ENCODE results near the gene DUSP6. TPM values are rescaled to one million over a fixed set of nuclear protein-coding genes. Genes with fewer than 3 reads are reported as not detected.
A peak's percentile ranks its signal among the peaks of the same experiment; 100 is the strongest.

The DUSP6 gene
- total RNA-seq, 1 experiment from 2014 or later: 100 TPM

DNA sequence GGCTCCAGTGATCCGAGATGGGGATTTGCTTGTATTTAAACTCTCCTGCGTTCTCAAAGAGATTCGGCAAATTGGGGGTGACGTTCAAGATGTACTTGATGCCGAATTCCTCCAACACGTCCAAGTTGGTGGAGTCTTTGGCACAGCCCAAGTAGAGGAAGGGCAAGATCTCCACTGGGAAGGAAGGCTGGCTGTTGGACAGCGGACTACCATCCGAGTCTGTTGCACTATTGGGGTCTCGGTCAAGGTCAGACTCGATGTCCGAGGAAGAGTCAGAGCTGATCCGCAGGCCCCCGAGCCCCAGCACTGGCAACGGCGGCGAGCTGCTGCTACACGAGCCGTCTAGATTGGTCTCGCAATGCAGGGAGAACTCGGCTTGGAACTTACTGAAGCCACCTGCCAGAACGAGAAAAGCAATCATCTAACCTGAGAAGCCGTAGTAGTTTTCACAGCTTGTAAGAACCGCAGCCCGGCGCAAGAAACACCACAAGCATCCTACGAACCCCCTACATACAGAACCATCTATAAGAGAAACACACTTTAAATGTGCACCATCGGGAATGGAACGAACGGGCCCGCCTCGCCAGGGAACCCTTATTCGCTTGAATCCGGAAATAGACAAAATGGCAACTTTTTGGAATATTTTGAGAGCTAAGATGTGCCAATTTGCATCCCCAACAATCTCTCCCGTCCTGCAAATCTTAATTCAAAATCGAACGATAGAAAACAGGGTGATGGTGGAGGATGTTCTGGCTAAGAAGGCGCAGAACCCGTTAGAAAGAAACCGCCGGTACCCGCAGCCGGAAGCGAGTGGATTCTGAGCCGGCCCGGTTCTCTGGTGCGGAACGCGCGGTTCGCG is 1.4 kb downstream of the DUSP6 start:
- peak overlapping the region; percentile 73 for H3K4me3 ChIP-seq
- peaks cover 21% of the 10 kb centered on the region for H3K4me1 ChIP-seq
- H3K27ac ChIP-seq: peak overlapping the region; percentile 96
- DNase-seq: peak; percentile 13 to 37
- H3K36me3 ChIP-seq: peaks cover 27% of the 10 kb centered on the region
- H3K27me3 ChIP-seq: no peaks in the 10 kb centered on the region
- H3K9me3 ChIP-seq (replicated peaks): no peaks in the 10 kb centered on the region

DNA sequence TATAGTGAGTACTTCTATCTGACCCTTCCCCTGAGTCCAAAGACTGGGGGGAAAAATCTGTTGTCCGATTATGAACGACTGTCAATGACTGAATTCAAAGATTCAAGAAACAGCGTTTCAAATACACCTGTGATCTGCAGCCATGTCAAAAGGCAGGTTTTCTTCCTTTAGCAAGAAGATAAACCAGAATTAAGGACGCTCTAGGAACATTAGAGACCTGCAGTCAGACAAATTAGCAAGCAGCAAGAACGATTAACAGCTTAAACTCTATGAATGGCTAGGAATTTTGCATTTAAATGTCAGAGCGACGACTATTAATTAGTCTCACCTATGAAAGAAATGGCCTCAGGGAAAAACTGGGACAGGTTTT is 2.1 kb downstream of the DUSP6 start:
- peaks cover 27% of the 10 kb centered on the region for H3K36me3 ChIP-seq
- H3K27ac ChIP-seq: peak overlapping the region; percentile 96
- H3K9me3 ChIP-seq (replicated peaks): no peaks in the 10 kb centered on the region
- no peak for DNase-seq
- peak overlapping the region; percentile 73 for H3K4me3 ChIP-seq
- peaks cover 27% of the 10 kb centered on the region for H3K4me1 ChIP-seq
- H3K27me3 ChIP-seq: no peaks in the 10 kb centered on the region

DNA sequence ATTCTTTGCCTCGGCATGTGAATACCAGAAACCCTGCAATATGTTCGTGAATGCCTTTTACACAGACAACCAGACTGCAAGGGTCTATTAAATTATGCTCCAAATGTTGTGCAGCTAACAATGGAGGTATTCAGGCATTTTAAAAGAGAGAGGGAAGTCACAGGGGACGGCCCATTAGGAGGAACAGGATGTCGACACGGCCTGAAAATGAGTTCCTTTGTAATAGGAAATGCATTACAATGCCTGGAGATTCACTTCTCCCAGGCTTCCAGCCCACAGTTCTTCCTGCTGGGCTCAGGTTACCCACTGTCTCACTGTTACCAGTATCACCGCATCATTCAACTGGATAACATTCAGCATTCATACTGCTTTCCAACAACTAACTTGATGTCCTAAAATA is 2.5 kb downstream of the DUSP6 start:
- H3K4me3 ChIP-seq: peak overlapping the region; percentile 73
- H3K4me1 ChIP-seq: peaks cover 31% of the 10 kb centered on the region
- H3K9me3 ChIP-seq (replicated peaks): no peaks in the 10 kb centered on the region
- H3K27me3 ChIP-seq: no peaks in the 10 kb centered on the region
- peak overlapping the region; percentile 96 for H3K27ac ChIP-seq
- peak; percentile 74 to 88 for DNase-seq
- H3K36me3 ChIP-seq: peaks cover 27% of the 10 kb centered on the region

DNA sequence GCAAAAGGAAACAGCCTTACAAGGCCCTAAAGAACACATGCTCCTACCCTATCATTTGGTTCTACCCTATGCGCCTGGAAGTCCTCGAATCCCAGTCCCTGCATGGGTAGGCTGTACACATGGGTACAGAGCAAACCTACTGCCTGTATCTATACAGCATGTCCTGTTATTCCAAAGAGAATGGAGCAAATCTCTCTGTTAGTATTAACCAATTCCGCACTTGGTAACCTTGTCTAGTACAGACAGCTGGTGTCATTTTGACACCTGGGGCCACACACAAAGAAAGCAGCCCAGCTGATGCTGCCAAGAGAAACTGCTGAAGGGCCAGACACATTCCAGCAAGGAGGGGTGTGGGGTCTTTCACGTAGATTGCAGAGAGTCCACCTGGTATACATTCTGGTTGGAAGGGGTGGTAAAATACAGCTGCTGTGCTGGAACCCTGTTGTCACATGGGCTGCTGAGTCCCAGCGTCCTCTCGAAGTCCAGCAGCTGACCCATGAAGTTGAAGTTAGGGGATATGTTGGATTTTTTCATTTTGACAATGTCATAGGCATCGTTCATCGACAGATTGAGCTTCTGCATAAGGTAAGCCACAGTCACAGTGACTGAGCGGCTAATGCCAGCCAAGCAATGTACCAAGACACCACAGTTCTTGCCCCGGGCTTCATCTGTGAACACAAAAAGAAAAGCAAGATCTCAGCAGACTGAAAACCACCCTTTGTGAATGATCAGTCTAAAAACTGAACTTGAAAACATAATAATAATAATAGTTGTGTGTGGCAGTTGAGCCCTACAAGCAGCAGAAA is 3.2 kb downstream of the DUSP6 start:
- H3K36me3 ChIP-seq: peaks cover 27% of the 10 kb centered on the region
- H3K4me1 ChIP-seq: peaks cover 38% of the 10 kb centered on the region
- H3K9me3 ChIP-seq (replicated peaks): no peaks in the 10 kb centered on the region
- H3K27me3 ChIP-seq: no peaks in the 10 kb centered on the region
- peak; percentile 54 to 70 for DNase-seq
- peak overlapping the region; percentile 73 for H3K4me3 ChIP-seq
- peak overlapping the region; percentile 96 for H3K27ac ChIP-seq

DNA sequence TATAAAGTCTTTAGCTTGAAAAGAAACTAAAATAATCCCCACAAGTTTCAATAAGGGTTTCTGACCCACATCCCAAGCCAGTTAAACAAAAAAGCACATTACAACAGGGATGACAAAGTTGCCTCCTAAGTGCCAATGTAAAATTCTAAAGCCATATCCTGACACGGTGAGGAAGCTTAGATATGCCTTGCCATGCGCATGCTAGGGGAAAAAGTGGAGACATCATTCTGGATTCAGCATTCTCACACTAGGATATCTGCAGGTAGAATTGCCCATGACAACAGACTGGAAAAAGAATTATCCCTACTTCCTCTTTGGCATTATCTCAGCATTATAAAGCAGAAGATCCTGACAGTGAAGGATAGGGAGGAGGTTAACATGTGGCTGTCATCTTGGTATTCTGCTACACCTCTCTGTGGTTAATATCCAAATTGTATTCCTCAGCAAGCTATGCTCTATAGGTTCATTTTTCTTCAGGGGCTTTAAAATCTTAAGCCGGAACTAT is 4.9 kb downstream of the DUSP6 start:
- DNase-seq: no peak

DNA sequence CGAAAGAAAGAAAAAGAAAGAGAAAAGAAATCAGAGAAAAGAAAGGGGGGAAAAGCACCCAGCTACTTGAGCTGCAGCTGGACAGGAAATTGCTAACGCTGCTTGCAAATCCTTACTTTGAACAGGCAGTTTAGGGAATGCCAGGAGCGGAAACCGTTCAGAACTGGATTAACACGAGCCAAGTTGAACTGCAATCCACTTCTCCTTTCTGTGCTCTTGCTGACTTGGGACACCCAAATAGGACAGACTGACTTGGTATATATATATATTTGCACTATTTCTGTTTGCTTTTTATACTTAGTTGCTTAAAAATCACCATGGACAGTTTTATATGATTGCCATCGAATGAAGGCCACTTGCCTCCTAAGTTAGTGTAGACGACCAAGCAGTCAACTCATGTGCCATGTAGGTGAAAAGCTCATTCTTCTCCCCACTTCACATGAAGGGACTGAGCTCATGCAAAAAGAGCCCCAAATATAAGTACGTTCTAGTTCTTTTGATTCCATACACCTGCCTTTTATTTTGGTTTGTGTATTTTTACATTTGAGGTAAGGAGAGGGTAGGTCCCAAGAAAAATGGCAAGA is 5.5 kb downstream of the DUSP6 start:
- H3K27me3 ChIP-seq: no peaks in the 10 kb centered on the region
- H3K9me3 ChIP-seq (replicated peaks): no peaks in the 10 kb centered on the region
- peak overlapping the region; percentile 29 for H3K4me3 ChIP-seq
- peaks cover 27% of the 10 kb centered on the region for H3K36me3 ChIP-seq
- H3K27ac ChIP-seq: peak overlapping the region; percentile 70
- DNase-seq: peak; percentile 55 to 80
- H3K4me1 ChIP-seq: peaks cover 42% of the 10 kb centered on the region

More for the DNA sequence above, 4.9 kb downstream of the DUSP6 start:
- Histone ChIP-seq H3K4me3 (no peak overlapping the region), H3K4me1 (peaks cover 42% of the 10 kb centered on the region), H3K9me3 (replicated peaks) (no peaks in the 10 kb centered on the region), H3K27me3 (no peaks in the 10 kb centered on the region), H3K27ac (peak overlapping the region; percentile 70; the same call in 1 of the 2 replicates), H3K36me3 (peaks cover 27% of the 10 kb centered on the region)

DNA sequence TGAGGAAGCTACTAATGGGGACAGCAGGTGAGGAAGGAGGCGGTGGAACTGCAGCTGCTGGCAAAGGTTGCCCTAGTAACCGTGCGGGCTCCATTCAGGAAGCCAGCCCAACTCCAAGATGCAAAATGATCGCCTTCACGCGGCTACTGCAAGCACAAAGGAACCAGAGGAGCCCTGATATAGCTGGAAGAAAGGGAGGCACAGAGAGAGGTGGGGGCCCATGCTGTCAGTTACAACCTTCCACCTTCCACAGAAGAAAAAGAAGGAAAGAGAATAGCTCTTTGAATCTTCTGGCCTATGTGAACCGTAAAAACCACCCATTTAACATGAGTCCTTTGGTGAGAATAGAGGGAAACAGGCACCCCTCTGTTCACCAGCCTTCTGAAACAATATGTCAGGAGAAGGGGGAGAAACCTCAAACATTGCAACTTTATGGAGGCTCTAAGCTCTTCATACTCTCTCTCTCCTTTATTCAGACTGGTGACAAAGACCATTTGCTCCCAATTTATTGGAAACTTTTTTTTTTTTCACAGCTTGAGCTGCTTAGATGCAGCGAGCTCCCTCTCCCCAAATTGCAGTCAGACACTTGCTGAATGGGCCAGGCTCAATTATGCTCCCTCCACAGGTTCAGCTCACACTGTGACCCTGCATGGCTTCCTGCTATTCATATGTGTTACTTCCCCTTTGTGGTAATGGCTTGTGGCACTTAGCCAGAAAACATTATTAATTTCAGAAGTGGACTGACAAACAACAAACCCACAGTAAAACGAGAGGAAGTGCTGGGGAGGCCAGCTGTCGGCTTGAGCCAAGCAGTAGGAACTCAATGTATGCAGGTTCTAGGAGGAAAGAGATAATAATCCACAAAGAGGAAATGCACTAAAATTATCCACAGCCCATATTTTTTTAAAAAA is 6.2 kb downstream of the DUSP6 start:
- H3K27ac ChIP-seq: peak overlapping the region; percentile 70
- peak; percentile 82 to 95 for DNase-seq
- peaks cover 42% of the 10 kb centered on the region for H3K4me1 ChIP-seq
- H3K36me3 ChIP-seq: peaks cover 27% of the 10 kb centered on the region
- H3K27me3 ChIP-seq: no peaks in the 10 kb centered on the region
- no peaks in the 10 kb centered on the region for H3K9me3 ChIP-seq (replicated peaks)
- peak overlapping the region; percentile 29 for H3K4me3 ChIP-seq

DNA sequence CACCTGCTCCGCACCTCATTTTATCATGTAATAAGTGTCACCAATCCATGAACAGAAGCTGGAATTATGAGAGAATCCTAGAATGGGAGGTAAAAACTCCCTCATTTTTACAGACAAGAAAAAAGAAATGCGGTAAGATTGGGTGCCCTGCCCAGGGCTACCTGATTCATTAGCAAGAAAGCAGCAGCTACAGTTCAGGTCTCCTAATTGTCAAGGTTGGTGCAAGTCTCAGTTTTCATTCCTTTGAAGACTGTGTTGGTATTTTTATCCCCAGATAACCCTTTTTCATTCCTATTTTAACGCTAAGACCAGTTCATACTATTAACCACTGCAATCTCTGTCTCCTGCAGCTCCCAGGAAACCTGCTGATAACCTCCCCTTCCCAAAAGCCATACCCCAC is 6.9 kb downstream of the DUSP6 start:
- Histone ChIP-seq H3K27ac (peak overlapping the region; percentile 70), H3K4me3 (no peak overlapping the region), H3K4me1 (peaks cover 42% of the 10 kb centered on the region), H3K9me3 (replicated peaks) (no peaks in the 10 kb centered on the region), H3K36me3 (peaks cover 23% of the 10 kb centered on the region), H3K27me3 (no peaks in the 10 kb centered on the region)
- no peak for DNase-seq

DNA sequence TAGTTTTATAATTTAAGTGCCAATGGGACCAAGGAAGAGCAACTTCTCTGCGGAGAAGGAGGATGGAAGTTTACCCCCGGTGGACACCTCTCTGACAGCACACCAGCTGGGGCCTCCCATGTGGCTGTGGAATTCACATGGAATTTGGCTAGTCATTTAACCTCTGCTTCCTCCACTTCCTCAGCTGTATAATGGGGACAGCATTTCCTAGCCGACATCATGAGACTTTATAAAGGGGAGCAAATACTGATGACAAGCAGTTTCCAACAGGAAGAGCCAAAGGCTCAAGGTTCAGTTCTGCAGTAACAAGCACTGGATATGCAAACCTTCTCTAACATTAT is 7.5 kb downstream of the DUSP6 start:
- DNase-seq: no peak
- H3K4me1 ChIP-seq: peaks cover 42% of the 10 kb centered on the region
- H3K4me3 ChIP-seq: no peak overlapping the region
- no peak overlapping the region for H3K27ac ChIP-seq
- no peaks in the 10 kb centered on the region for H3K9me3 ChIP-seq (replicated peaks)
- no peaks in the 10 kb centered on the region for H3K27me3 ChIP-seq
- H3K36me3 ChIP-seq: peaks cover 20% of the 10 kb centered on the region

DNA sequence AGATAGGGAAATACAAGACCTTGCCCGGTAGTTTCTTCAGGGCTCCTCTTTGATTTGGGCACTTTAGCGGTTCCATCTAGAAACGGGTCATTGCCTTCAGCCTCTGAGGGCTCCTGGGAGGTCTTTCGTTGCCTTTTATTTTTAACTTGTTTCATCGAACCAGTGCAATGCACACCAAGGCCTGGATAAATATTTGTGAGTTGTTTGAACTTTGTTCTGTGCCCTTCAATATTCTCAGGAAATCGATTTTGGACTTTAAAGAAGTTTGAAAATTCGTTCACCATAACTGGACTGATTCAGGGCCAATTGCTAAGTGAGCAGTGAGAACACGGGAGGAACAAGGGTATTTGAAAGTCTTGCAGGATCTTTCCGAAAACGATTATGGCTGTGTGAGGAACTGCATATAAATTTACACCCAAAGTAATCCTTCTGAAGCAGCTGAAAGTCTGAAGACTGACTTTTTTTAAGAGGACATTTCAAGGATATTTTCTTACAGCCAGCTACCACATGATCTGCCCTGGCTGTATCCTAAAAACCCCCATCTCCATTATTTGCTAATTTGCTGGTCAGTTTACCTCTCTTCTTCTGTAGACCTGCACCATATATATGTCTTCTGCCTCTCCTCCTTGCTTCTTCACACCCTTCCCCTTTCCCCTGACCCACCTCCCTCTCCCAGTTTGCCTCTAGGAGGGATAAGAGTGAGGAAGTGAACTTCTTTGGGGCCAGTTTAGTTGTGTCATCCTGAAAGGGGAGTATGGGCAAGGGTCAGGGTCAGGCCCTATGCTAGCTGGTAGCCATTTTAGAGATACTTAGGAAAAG is 8.0 kb downstream of the DUSP6 start:
- H3K36me3 ChIP-seq: peaks cover 20% of the 10 kb centered on the region
- peak in 1 of 2 experiments; percentile 36 for DNase-seq
- H3K27ac ChIP-seq: no peak overlapping the region
- no peaks in the 10 kb centered on the region for H3K9me3 ChIP-seq (replicated peaks)
- no peaks in the 10 kb centered on the region for H3K27me3 ChIP-seq
- H3K4me3 ChIP-seq: no peak overlapping the region
- peaks cover 42% of the 10 kb centered on the region for H3K4me1 ChIP-seq

DNA sequence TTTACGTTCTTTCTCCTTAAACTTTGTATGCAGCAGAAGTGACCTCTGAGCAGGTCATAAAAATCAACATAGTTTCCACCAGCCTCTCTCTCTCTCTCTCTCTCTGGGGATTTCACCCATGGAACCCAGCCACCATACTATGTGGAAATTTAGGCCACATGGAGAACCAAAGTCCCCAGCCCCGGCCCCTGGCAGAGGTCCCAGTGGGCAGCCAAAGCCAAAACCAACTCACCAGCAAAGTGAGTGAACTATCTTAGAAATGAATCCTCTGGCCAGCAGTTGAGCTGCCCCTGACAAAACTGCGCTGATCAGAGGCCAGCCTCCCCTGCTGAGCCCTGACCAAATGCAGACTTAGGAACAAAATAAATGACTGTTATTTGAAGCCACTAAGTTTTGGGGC is 9.2 kb downstream of the DUSP6 start:
- no peak for DNase-seq
- Histone ChIP-seq H3K4me1 (peaks cover 44% of the 10 kb centered on the region), H3K27ac (no peak overlapping the region), H3K4me3 (no peak overlapping the region), H3K27me3 (no peaks in the 10 kb centered on the region), H3K9me3 (replicated peaks) (no peaks in the 10 kb centered on the region), H3K36me3 (peaks cover 9% of the 10 kb centered on the region)

DNA sequence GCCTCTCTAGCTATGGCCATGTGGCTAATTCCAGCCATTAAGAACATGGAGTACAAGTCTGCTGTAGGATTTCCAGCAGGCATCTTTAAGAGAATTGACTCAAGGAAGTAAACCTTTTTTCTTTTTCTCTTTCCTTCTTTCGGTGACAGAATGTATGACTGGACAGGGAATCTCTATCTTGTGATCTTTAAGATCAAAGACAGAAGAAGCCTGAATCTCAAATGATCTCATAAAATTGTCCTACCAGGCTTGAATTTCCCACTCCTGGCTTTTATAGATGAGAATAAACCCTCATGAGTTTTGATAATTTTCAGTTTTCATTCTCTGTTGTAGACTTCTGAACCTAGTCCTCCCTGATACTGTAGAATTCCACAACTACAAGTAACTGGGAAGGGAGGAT is 11.4 kb downstream of the DUSP6 start:
- no peak for DNase-seq
- Histone ChIP-seq H3K4me1 (peaks cover 35% of the 10 kb centered on the region), H3K27me3 (no peaks in the 10 kb centered on the region), H3K27ac (no peak overlapping the region), H3K36me3 (no peaks in the 10 kb centered on the region), H3K9me3 (replicated peaks) (no peaks in the 10 kb centered on the region), H3K4me3 (no peak overlapping the region)

DNA sequence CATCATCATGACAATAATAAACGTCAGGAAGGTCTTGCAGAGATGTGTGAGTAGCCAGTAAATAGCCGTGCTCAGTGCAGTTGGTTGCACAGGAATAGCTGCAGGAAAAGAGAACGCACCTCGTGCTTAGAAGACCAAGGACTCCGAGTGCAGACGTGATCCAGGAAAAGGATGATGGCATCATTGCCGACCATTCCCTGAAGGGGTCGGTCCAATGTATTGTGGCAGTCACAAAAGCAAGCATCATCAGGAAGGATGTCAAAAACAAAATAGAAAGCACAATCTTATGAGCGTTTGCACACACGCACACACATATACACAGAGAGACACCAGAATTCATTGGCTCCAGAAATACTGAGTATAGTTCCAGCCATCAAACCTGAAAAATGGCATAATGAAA is 12.8 kb downstream of the DUSP6 start:
- Histone ChIP-seq H3K36me3 (no peaks in the 10 kb centered on the region), H3K4me3 (no peak overlapping the region), H3K27ac (no peak overlapping the region), H3K27me3 (no peaks in the 10 kb centered on the region), H3K4me1 (peaks cover 24% of the 10 kb centered on the region), H3K9me3 (replicated peaks) (no peaks in the 10 kb centered on the region)
- no peak for DNase-seq

Measured in SJCRH30 (cell line).